ENCODE measurements around the gene HOXA4. TPM values are rescaled to one million over a fixed set of nuclear protein-coding genes. Genes with fewer than 3 reads are reported as not detected.

HOXA4 gene
- total RNA-seq (ENCODE audit: insufficient read depth, low replicate concordance) = 4.1 TPM

DNA sequence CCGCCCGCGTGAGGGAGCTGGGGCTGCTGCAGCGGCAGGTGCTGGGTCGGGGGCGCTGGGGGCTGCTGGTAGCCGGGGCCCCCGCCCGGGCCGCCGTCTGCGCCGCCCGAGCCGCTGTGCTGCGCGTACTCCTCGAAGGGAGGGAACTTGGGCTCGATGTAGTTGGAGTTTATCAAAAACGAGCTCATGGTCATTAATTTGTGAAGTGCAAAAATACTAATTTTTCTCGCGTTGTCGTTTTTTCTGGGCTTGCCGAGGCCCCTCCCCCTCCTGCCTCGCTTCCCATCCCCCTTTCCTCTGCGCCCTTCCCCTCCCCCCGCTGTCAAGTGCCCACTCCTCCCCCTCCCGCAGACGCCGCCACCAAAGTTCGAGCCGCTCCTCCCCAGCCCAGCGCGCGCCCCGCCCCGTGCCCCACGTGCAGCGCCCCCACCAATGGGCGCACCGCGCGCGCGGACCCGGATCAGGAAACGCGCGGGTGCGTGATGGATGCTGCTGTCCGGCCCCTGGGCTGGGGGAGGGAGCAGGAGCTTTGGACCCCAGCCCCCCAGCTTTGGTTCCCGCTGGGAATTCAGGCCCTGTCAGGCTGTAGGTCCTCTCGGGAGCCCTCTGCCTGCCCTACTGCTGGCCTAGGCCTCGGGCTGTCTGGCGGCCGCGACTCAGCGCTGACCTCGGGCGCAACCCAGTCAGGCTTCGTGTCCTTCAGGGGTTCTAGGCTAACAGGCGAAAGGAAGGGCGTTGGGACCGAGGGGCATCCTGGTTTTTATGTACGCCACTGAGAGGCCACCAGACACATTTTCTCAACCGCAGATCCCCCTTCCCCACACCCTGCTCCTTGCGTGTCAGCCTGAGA, at the start of gene HOXA4:
Gene HOXA4 (minus strand): TSS at position 218 of the 850 bp plus-strand sequence. CDS start 24 bp downstream, at position 194.
- DNase-seq (ENCODE audit: low spot score) = peak; percentile 93

DNA sequence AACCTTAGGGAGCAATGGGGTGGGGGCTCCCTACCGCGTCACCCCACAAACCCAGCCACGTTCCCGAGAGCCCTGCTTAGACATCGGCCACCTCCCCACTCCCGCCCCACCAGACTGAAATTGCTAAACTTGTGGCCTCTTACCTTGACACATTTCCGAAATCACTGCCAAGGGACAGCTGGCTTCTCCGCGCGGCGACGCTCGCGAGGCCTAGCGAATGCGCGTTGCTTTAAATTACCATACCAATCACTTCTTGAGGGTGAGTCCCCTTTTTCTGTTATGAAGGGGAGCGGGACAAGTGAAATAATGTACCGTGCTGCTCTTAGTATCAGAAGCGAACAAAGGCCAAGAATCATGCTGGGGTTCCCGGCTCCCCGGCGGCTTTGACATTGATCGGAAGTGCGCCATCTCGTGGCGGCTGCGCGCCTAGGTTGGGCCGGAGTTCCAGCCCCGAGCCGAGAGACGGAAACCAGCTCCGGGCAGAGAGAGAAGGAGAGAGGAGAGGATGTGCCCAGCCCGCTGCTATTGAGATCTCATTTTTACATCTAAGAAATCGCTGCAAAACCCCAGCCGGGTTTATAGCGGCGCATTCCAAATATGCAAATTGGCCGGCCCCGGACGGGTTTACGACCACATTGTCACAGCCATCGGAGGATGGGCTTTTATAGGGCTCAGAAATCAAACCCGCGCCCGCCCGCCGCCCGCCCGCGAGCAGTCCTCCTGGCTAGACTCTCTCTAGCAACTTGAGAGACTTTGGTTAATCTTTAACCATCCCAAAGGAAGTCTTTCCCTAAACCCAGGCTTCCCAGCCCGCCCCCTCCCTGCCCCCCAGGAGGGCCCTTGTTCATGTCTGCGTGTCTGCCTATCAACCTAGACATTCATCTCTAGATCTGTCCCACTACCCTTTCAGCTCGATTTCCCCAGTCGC, 49.2 kb upstream of the HOXA4 start:
- DNase-seq (ENCODE audit: low spot score) = peak; percentile 94

DNA sequence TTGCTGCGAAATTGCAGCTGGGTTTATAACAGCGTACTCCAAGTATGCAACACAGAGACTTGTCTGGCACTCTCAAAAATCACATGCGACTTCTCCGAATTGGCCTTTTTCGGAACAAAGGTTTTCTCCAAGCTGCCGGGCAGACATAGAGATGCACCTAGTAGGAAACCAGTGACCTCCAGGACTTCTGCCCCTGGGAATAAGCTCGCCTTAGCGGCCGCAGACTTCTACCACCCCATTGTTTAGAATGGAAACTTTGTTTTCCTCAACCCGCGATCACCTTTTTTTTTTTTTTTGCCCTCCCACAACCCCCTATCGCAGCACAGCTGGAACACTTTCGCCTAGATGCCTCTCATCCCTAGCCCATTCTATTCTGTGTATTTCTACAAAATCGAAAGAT, 48.5 kb upstream of the HOXA4 start:
- DNase-seq (ENCODE audit: low spot score) = no peak

DNA sequence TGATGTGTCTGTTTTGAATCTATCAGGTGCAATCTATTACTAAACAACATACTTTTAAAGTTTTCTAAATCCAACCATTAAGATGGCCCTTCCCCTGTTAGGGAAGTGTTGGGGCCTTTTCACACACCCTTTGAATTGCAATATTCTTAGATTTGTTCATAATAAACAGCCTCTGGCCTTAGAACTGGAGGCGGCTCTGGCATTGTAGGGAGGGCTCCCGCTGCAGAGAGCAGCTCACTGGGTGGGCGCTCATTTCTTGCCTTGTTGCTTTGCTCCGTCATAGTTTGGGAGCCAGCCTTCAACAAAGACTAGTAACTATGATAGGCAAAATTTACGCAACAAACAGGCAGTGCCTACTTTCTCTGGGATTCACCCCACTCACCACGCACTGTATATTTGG, 47.8 kb upstream of the HOXA4 start:
- no peak for DNase-seq (ENCODE audit: low spot score)

DNA sequence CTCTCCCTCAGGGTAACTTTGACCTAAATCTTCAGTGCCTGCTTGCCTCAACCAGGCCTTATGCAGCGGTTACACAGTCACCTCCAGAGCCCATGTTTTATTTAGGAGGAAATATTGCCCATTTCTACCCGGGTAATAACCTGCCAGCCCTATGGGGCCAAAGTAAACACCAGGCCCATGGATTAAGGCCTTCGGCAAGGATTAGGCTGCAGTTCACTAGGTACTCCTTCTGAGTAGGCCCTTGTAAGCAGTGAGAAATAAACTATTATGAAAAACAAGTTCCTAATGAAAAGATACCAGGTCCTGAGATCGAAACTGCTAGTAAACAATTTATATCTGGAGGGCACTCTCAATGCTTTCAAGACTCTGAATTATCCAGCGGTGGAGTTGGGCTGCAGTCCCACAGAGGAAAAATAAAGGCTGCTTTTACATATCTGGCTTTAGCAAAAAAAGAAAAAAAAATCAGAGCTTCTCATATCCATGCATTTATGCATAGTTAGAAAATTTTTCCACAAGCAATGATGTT, 47.3 kb upstream of the HOXA4 start:
- DNase-seq (ENCODE audit: low spot score) = no peak

DNA sequence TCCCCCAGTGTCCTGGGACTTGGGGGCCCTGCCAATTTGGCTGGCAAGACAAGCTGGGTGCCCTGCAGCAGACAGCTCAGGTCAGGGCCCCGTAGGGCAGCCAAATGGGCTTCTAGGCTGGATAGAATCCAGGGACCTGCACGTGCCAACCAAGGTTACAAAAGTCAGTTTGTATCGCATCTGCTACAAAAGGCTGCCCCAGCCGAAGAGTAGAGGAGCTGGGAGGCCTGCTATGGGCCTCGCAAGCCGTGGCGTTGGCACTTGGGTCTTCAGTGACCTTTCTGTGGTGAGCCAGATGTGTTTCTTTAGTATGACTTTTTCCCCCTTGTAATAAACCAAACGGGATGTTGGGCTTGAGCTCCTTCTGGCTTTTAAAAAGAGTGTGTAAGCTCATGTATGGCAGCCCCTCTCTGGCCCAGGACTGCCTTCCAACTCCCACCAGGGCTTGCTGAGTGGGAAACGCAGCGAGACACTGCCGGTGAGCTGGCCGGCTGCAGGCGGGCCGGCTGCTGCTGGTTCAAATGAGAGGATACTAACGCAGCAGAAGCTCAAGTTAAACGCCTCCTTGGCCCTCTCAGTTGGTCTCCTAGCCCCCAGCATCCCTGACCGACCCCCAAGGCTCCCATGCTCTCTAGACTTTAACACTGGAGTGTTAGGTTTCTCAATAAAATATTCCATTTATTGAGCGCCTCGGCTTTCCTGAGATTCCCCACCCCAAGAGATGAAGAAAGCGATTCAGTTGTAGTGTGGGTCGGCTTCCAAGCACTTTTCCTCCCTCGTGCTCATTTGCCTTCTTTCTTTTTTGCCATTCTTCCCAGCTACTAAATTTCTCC, 46.6 kb upstream of the HOXA4 start:
- DNase-seq (ENCODE audit: low spot score) = no peak

DNA sequence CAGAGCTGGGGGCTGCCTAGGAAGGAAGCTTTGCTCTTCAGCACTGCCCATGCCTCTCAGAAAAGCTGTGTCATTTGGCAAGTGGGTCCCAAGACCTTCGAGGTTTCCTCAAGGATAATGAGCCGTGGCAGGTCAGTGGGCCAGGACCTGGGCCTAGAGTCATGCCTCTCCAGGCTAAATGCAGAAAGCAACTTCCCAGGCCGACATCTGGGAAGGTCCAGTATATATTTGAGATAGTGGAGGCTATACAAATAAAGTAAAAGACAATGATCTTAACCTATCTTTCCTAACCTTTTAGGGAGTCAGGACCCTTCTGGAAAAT, 45.9 kb upstream of the HOXA4 start:
- no peak for DNase-seq (ENCODE audit: low spot score)

DNA sequence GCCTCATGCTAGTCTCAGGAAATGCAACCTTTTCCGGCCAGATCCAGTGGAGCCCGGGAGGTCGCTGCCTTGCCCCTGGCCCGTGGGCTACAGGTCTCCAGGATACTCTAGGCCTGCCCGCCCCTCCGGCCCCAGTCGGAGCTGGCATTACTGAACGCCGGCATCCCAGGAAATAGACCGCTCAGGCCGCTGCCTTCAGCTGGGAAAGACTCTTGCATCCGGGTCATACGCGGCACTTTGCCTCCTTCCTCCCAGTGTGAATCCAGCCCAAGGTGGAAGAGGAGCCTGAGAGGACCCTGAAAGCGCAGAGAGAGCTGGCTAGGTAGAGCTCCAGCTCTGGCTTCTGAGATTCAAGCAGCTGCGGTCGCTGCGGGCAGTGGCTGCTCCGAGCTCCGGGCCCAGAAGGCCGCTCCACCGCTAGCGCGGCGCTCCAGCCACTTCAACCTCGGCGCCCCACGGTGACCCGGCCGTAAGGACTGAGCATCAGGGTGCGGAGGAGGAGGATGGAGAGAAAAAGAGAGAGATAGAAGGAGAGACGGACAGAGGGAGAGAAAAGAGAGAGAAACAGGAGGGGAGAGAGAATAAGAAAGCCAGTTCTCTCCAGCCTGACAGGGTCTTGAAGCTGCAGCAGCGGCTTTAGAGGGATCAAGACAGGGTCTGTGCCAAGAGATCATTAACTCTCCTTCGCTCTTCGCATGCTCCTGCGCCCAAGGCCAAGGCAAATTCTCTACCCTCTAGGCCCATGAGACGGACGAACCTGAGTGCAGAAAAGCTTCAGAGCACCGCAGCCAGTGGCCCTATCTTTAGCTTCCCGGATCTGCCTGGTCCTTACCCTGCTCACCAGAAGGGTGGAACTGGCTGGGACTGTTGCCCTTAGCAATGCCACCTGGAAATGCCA, 45.3 kb upstream of the HOXA4 start:
- DNase-seq (ENCODE audit: low spot score) = peak; percentile 81

DNA sequence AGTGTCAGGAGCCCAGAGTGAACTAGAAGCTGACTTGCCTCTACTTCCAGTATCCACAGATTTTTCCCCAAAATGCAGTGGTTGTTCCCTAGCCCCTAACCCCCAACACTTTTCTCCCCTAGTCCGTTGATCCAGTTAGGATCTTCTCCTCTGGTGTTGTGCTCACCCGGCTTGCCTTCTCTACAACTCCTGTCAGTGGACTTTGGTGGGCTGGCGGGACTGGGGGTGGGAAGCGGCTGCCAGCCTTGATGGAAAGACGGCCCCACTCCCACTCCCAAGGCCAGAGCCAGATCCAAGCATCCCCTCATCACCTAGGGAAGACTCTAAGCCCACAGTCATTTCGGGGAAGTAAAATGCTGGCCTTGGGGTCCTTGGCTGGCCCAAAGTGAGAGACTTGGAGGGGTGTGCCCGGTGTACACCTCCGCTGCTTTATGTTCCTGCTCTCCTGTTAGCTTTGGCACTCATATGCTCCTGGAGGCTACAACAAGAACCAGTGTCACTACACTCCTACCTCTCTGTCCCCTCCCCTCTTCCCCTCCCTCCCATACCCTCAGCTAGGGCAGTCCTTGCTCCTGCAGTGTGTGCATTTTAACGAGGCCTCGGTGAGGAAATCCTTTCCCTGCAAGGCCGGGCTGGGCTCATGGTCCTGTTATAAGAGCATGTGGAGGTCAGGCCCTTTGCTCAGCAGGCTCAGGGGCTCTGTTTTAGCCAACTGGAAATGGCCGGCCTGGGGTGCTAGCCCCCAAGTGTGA, 44.5 kb upstream of the HOXA4 start:
- DNase-seq (ENCODE audit: low spot score) = no peak

DNA sequence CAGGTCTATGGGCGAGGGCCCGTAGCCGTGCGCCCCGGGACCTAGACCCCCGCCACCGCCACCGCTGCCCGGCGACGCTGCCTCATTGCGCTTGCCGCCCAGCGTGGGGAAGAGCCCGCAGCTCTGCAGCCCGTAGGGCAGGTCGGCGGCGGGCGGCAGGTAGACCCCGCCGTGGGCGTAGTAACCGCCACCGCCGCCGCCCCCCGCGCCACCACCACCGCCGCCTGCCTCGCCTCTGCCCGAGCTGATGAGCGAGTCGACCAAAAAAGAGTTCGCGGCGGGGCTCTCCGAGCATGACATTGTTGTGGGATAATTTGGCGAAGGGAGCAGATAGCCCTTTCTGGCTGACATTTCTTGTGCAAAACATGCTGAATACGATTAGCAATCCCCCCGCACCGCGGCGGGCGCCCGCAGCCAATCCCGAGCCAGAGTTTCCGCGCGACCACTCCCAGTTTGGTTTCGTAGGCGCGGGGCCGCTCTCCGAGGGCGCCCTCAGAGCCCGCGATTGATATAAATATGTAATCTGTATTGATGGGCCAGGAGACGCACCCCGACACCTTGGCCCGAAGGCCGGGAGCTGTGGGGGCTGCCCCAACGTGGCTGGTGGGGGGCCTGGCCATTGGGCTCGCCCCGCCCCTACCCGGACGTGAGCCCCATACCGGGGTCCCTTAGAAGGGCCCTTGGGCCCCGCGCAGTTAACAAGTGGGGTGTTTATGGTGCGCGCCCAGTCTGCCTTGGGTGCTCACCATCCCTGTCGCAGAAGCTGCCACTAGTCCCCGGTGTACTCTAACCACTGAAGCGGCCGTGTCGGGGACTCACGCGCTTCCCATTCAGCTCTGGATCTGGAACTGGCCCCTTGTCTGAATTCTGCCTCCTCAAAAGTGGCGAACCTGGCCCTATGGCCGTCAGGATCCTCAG, 43.7 kb upstream of the HOXA4 start, which contains the start of gene HOXA10:
Gene HOXA10 (minus strand): TSS at position 365 of the 918 bp plus-strand sequence. CDS start 14 bp downstream, at position 351.
- DNase-seq (ENCODE audit: low spot score) = no peak

DNA sequence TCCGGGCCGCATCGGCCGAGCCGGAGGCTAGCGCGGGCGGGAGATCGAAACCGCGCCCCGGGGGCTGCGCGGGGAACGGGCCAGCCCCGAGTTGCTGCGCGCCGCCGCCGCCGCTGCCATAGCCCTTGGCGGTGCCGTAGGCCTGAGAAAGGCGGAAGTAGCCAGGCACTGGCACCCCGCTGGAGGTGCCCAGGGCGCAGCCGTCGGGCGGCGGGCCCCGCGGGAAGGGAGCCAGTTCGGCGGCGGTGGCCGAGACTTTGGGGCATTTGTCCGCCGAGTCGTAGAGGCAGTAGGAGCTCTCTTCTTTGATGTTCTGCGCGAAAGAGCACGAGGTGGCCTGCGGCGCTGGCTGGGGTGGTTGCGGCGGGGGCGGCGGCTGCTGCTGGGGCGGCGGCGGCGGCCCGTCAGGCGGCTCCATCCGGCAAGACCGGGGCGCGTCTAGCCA, 43.0 kb upstream of the HOXA4 start:
- no peak for DNase-seq (ENCODE audit: low spot score)

DNA sequence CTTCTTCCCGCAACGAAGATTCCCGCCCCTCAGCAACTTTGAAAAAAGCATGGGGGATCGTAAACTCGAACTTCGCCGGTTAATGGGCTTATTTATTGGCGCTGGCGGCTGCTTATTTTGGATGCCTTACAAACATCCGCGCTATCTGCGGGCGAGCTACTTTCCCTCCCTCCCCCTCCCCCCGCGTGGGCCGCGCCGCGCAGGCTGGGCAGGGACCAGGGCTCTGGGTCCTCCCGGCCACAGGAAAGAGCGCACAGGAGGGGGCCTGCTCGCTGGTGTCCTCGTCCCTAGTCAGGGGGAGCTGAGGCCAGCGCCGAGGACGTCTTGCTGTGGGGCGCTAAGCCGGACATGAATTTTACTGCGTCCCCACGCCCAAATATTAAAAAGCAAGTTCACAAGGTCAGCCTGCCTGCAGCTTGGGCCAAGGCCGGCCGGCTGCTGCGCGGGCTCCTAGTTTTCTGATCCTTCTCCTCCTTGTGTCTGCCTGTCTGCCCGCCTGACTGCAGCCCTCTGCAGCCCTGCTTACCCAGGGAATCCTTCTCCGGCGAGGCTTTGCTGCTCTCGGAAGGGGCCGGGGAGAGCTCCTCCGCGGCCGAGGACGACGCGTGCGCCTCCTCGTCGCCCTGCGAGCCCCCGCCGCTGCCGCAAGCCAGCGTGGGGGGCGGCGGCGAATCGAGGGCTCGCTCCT, 42.4 kb upstream of the HOXA4 start:
- DNase-seq (ENCODE audit: low spot score) = peak; percentile 83

DNA sequence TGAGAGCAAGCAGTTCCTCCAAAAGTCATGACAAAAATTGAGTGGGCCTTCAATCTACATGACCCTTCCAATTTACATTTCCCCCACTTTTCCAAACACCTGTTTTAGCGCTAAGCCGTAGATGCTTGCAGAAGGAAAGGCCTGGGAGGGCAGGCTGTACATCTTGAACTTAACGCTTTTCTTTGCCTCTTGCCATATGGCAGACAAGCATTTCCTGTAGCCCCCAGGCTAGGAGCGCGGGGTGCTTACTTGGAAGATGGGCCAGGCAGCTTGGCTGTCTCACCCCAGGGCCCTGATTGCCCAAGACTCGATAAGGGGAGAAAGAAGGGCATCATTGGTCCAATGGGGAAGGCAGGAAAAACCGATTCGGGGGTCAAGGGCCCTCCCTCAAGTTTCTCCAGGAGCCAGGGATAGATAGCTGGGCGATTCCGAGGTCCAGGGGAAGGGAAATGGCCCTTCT, 41.8 kb upstream of the HOXA4 start:
- no peak for DNase-seq (ENCODE audit: low spot score)

DNA sequence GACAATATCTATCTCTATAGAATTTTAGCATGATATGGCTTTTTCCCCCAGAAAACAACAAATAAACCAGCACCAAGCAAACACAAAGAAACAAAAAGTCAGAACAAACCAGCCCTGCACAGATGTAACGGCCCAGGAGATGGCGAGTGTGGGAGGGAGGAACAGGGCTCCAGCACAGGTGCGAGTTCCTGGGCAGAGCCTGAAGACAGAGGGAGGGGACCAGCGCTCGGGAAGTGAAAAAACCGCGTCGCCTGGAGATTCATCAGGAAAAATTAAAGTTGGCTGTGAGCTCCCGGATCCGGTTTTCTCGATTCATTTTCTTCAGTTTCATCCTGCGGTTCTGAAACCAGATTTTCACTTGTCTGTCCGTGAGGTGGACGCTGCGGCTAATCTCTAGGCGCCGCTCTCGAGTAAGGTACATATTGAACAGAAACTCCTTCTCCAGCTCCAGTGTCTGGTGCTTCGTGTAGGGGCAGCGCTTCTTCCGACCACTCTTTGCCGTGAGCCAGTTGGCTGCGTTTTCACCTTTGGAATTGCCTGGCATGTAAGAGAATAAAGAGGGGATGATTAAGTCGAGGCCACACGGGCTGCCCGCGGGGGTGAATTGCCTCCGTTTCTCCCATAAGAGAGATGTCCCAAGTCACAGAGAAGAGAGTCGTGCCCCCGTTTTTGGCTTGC, 41.2 kb upstream of the HOXA4 start:
- DNase-seq (ENCODE audit: low spot score) = no peak

DNA sequence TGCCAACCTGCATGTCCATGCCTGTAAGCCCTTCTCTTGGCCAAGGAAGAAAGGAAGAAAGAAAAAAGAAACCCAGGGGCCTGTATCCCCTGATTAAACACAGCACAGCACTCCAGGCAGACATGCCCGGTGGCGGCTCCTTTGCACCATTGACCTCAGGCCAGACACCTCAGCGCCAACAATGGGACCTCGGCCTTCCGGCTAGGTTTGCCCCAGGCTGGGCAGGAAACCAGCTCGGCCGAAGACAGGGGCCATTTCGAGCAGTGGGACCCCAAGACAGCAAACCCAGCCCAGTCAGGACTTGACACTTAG, 40.7 kb upstream of the HOXA4 start:
- DNase-seq (ENCODE audit: low spot score) = no peak

DNA sequence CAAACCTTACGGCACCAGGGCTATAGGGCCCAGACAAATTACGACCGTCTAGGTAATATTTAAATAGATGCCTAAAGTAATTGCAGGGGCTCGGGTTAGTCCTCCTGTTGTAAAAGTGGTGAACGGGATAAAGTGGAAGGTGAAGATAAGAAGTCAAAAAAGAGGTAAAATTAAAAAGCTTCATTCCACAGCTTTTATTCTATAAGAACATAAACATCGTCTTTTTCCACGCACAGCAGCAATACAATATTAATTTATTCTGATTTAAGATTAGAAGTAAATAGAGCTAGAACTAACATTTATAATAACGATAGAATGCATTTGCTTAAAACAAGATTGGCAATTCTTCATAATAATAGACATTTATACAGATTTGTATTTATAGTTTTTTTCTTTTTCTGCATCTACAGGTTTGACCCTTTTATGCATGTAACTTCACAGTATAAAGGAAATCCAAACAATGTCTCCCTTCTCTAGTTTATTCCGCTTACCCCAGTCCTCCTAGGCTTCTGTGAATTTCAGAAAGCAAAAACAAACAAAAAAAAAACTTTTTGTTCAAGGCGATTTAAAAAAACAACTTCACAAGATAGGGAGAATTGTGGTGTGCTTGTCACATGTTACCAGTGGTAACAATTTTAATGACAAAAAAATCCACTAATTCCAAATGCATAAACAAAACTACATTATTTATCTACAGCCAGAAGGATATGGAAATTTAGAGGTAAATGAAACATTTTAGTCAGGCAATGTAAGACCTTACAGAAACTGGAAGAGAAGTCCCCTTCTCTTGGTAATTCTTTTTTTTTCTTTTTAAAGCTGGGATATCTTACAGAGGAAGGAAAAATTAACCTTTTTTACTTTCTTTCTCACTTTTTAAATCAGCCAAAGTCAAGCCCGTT, 40.1 kb upstream of the HOXA4 start:
- DNase-seq (ENCODE audit: low spot score) = no peak
